GM19468 (cell line): Measurements from ENCODE around the gene PIWIL1.

Experiments used
- ATAC-seq: cut with Tn5 transposase; IDR thresholded peaks from one replicate; pipeline ENCODE4 v1.9.1; 2021; ENCODE audit warnings: mild to moderate bottlenecking, moderate library complexity, moderate number of reproducible peaks; ENCODE audit not compliant: unreplicated experiment; ENCODE audit errors: extremely low read depth

PIWIL1 gene

DNA sequence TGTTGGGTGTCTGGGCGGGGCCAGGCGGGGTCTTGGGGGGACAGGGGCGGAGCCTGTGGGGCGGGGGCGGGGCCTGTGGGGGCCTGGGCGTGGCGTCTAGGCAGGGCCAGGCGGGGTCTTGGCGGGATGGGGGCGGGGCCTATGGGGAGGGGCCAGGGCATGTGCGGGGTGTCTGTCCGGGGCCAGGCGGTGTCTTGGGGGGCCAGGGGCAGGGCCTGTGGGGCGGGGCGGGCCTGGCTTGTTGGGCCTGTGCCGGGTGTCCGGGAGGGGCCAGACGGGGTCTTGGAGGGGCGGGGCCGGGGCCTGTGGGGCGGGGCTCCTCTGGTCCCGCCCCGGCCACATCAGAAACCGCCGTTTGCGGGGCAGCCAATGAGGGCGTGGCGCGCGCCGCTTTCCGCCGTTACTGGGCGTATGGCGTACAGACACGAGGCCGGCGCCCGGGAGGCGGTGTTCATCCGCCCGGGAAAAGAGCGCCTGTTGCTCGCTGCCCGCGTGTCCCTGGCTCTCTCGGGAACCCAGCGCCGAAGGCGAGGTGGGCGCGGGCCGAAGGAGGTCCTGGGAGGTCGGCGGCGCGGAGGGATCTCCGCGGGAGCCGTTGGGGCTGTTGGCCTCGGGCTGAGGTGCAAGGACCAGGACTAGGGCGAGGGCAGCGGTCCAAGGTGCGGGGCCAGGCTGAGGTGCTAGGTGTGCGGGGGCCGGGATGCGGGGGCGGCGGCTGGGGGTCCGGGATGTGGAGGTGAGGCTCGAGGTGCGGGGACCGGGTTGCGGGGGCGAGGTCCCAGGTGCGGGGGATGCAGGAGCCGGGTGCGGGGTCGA, at the start of gene PIWIL1:
Gene PIWIL1 (plus strand): TSS at position 400 of the 816 bp plus-strand sequence. CDS start 4,705 bp downstream, outside the sequence.
- ATAC-seq = no peak

- no peak for ATAC-seq
Measured at GRCh38 chr12:130288206-130288605, 49.5 kb upstream of the PIWIL1 start.

GRCh38 chr12:130288691-130289090, 49.0 kb upstream of the PIWIL1 start:
- no peak for ATAC-seq

GRCh38 chr12:130290114-130290513, 47.6 kb upstream of the PIWIL1 start:
- no peak for ATAC-seq

GRCh38 chr12:130298322-130299021, 39.2 kb upstream of the PIWIL1 start:
- ATAC-seq = no peak

GRCh38 chr12:130299574-130299973, 38.1 kb upstream of the PIWIL1 start:
- no peak for ATAC-seq

GRCh38 chr12:130300090-130300489, 37.6 kb upstream of the PIWIL1 start:
- ATAC-seq = no peak

GRCh38 chr12:130300737-130301535, 36.8 kb upstream of the PIWIL1 start:
- ATAC-seq = no peak

- ATAC-seq = no peak
Measured at GRCh38 chr12:130301559-130301958, 36.1 kb upstream of the PIWIL1 start.

DNA sequence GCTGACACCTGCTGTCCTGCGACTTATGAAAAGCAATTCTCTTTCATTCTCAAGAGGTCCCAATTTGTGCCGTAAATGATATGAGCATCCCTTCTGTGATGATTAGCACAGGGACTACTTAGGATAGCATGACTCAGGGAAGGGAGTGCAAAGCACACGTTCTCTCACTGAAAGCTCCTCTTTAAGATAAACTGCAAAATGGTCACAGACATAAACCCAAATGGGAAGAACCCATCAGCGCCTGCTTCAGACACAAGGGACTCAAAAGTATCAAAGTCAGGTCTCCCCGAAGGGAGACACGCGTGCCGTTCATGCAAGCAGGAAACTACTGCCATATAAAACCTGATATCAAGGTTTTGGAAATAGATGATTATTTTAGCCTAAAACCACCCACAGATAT, 33.9 kb upstream of the PIWIL1 start:
- no peak for ATAC-seq

GRCh38 chr12:130307859-130308258, 29.8 kb upstream of the PIWIL1 start:
- ATAC-seq = no peak

GRCh38 chr12:130308393-130308792, 29.3 kb upstream of the PIWIL1 start:
- ATAC-seq = no peak

- no peak for ATAC-seq
Measured at GRCh38 chr12:130316251-130316650, 21.4 kb upstream of the PIWIL1 start.

DNA sequence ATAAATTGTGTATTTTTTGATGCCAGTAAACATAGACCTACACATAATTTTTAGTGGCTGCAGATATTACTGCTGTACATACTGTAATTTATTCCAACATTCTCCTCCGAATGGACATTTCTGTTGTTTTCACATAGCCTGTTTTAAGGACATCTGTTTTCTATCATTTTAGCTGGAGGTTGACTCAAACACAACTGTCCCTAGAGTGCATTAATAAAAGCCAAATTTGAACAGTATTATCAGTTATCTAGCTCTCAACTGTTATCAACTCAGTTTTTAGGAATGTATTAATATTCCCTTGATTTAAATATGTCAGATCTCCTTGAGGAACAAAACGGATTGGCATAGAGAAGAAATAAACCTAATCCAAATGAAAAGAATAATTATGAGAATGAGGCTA, 17.2 kb upstream of the PIWIL1 start:
- ATAC-seq = no peak

- no peak for ATAC-seq
Measured at GRCh38 chr12:130322263-130322662, 15.4 kb upstream of the PIWIL1 start.

GRCh38 chr12:130330685-130331084, 7.0 kb upstream of the PIWIL1 start:
- no peak for ATAC-seq

GRCh38 chr12:130331146-130331545, 6.5 kb upstream of the PIWIL1 start:
- ATAC-seq = no peak

- ATAC-seq = no peak
Measured at GRCh38 chr12:130333341-130333740, 4.3 kb upstream of the PIWIL1 start.

DNA sequence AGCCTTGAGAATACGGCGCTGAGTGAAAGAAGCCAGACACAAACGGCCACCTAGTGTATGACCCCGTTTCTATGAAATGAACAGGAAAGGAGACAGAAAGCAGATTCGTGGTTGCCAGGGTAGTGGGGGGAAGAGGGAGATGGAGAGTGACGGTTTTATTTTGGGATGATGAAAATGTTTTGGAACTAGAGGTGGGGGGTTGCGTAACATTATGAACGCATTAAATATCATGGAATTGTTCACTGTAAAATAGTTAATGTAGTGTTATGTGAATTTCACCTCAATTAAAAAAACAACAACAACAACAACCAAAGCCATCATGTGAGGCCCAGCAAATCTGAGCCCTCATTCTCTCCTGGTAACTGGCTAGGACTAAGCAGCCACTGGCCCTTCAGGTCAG, 3.3 kb upstream of the PIWIL1 start:
- no peak for ATAC-seq

DNA sequence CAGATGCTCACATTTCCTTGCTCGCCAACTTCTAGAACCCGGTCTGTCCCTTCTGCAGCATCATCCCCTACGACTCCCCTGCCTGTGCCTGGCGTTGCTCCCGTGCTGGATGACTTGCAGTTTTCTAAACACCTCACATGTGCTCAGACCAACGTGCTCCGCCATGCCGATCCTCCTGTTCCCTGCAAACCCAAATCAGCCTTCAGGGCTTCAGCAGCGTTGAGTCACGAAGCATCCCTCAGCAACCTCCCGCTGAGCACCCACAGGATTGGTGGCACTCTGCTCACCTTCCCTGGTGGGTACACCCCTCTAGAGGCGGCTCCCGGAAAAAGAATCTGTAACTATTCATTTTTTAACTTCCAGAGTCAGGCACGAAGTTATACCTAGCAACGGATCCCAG, 2.8 kb upstream of the PIWIL1 start:
- no peak for ATAC-seq
